Epidermal melanocyte (primary cell): Measurements from ENCODE around the gene EPS8L3.
"Not testable (repeated sequence)": the region's sequence is repeated elsewhere in the genome, so short reads cannot be mapped to it uniquely, and the experiment has no call there.

Source experiments
- DNase-seq: peaks from one replicate; pipeline ENCODE4 v3.0.0; 2011; ENCODE audit warnings: low spot score; ENCODE audit not compliant: insufficient read length

Gene EPS8L3

DNA sequence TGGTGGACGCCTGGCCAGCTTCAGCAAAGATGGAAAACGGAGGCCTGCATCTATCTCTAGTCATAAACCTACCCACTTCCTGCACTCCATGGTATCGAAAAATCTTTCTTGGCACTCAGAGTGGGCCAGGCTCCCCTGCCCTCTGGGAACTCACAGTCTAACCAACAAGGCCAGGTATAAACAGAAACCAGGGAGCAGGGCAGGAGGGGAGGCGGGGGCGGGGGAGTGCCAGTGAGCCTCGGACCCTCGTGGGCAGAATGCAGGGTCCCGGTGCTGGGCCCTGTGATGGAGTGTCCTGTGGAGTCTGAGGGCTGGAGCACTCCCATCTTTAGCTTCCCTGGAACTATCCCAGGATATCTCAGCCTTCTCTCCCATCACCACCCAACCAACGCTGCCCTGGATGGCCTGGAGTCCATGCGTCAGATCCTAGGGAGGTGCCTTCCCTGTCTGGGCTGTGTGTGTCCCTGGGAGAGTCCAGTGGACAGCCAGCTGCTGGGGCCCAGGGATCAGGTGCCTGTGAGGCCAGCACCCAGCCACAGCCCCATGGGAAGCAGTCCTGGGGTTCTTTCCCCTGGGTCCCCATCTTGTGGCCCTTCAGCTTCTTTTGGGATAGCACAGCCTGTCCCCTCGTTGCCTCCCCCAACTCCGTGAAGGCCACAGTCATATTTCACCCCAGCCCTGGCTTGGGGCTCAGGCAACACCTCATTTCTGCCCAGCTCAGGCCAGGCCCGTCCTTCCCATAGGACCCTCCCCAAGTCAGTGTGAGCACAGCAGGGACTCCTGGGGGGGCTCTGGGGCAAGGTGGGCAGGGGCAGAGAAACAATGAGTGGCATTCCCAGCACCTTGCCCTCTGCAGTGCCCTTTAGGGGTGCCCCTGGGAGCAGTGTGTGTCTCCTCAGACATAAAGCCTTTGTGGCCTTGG is 1.1 kb upstream of the EPS8L3 start:
- no peak for DNase-seq

DNA sequence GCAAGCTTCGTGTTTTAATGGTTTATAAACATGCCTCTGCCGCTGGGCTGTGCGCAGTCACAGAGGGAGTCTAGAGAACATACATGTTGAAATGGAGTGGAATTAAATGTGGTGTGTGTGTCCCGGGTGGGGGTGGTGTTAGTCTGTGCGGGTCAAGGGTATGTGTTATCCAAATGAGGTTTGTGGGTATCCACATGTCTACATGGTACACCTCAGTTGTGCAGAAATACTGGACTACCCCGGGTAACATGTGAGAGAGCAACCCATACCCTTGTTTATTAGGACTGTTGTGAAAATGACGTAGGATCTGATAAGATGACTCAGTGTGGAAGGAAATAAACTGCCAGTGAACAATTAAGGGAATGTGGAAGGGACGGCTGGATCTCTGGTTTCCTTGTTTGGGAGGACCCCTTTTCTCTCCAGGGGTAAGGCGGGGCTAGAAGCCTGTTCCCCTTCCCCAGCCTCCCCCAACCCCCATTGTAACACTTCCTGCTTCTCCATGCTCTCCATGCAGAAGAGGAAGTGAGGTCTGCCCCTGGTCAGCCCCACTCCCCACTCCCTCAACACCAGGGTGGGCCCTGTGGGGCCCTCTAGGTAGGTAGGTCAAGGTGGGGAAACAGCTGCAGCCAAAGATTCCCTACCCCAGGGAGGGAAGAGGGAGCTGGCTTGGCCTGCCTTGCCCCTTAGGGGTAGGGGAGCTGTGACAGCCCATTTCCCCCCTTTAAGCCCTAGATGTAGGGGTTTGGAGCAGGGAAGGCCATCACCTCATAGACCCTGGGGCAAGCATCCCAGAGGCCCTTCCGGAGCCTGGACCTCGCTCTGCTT is 690 bp downstream of the EPS8L3 start:
- DNase-seq = no peak

DNA sequence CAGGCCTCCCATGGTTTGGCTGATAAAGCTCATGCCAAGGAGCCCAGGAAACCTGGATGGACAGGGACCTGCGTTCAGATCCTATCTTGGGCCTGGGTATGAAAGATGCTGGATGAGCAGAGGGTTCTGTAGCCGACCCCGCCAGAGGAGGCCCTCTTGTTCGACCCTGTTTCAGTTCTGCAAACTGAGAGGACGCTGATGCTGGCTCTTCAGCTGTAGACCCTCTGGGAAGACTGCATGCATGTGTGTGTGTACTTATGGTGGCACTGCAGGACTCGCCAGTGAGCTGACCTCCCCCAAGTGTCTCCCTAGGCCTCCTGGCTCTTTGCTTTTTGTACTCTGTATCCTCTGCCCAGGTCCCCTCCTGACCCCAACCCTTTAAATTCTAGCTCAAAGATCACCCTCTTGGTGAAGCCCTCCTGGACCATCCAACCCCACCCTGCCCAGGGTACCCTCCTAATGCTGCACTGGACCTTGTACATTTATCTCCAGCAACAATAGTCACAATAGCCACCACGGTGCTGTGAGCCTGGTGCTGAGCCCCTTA is 1.6 kb downstream of the EPS8L3 start:
- DNase-seq = no peak

DNA sequence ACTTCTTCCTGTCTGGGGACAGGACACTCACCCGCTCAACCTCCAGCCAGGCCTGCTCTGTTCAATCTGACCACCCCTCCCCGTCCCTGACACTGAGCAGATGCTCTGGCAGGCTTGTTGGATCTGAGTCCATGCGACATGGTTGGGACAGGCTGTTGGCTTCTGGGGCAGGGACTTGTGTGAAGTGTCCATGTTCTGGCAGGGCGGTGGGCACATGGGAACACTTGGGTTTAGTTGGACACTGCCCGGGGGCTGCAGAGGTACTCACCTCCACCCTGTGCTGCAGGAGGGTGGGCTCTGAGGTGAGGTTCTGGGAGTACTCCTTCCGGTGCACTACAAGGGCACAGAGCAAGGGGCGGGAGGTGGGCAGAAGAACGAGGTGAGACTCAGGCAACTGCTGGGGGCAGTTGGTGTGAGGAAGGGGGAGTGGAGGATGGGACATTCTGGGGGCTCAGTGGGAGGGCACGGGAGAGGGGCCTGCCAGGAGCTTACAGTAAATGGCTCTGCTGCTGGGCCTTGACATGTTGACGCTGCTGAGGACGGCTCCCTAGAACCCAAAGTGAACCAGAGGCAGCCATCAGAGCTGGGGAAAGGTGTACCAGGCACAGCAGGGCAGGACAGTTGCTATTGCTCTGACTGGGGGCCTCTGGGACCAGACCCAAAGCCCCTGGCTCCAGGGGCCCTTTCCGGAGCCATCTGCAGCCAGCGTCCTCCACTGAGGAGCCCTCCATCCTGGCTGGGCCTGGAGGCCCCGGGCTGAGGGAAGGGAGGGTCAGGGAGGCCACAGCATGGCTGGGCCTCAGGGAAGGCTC is 2.3 kb downstream of the EPS8L3 start:
- DNase-seq = no peak

DNA sequence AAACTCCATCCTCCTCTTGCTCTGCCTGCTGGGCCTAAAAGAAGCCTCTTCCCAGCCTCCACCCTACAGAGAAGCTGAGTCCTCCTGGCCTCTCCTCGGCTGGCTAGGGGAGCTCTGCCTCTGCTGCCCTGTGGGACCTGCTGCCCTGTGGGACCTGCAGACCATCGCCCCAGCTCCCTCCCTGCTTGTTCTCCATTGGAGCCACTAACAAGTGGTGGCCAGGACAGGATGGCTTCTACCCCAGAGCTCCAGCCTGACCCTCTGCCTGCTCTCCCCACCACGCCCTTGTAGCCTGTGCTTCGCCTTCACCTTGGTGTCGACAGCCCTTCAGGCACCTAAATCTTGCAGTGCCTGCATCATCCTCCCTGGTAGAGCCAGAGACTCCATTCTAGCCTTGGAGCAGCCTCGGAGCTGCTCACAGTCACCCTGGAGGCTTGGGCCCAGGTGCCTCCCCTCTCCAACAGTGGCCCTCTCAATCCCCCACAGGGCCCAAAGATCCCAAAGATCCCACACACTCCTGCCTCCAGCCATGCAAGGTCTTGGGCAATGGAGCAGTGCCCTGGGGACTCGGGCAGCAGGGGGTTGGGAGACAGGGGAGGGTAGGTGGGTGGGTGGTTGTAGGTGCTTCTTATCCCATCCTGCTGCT is 3.0 kb downstream of the EPS8L3 start:
- DNase-seq = no peak

DNA sequence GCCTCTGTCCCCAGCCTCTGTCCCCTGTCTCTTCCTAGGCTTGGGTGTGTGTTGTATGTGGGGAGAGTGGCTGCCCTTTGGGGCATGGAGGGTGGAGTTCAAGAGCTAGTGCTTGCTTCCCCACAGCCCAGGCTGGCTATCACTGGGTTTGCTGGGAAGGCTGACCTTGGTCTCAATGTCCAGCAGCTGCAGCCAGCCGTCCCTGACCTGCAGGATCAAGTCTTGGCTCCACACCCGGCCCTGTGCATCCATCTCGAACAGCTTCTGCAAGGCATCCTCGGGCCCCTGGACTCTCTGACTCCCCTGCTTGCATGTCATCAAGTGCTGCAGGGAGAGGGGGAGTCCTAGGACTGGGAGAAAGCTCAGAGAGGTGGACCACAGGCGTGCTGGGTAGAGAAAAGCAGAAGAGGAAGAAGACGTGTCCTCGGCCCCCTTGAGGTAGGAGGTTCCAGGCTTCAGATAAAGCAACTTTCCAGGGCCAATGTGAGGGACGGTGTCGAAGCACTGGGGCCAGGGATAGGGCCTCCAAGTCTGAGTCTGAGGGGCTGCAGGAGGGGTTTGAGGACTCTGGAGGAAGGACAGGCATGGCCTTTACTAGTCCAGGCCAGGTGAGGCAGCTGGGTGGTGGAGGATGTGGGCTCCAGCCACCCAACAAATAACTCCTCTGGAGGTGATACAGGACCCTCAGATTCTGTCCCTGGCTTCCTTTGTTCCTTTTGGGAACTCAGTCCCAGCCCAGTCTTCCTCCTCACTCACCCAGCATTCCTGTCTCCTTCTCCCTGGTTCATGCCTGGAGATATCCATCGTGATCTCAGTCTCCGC is 4.0 kb downstream of the EPS8L3 start:
- no peak for DNase-seq

DNA sequence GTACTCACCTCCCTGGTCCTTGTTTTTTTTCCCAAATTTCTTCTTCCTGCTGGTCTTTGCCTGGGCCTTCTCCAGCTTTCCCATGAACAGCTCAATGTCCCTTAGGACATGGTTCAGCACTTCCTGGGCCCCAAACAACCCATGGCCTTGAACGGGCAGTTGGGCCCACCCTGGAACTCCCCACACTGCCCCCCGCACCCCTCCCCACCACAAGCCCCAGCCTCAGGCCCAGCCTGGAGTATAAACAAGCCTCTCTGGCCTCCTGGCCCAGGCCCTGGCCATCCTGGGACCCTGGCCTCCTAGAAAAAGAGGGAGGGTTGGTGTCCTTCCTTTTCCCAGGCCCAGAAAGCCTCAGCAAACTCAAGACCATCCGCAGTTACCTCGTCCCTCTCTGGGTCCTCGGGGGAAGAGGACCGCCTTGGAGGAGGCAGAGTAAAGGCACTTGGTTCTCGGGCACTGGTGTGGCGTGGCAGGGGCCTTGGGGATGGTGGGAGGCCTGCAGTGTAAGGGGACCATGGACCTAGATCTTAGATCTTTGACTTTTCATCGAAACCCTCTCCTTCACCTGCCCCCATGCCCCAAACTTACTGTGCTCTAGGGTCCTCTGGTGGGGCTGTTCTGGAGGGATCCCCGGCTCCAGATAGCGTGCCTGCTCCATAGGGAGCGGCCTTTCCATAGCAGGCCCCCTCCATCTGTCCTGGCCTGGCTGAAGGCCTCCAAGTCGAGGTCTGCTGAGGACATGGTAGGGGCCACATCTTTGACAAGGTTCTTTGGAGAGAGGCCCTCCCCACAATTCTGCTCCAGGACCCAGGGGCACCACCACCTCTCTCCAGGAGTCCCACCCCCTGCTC is 5.6 kb downstream of the EPS8L3 start:
- no peak for DNase-seq

DNA sequence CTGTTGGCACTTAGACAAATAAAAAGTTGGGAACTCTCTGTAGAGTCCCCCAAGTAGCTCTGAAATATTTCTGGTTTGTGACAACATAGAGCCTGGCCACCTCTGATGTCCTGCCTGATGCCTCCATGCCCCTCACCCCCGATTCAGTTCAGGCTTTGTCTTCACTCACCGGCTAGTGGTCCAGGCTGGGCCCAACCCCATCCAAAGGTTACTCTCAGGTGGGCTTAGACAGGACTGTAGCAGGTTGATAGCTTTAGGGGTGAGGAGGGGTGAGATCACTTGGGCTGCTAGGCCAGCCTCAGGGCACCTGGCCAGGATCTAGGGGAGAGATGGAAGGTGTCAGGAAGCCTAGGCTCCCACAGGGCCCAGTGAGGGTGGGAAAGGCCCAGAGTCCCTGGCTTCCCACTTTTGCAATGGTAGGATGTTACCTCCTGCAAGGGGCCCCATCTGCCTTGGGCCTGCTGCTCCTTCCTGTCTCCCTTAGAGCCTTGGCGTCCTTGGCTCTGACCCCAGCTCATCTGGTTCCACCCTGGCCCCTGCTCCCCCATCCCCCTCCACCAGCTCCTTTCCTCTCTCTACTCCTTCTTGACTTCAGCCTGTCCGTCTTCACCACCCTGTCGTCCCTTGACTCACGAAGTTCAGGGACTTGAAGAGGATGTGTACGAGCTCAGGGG is 6.7 kb downstream of the EPS8L3 start:
- no peak for DNase-seq

DNA sequence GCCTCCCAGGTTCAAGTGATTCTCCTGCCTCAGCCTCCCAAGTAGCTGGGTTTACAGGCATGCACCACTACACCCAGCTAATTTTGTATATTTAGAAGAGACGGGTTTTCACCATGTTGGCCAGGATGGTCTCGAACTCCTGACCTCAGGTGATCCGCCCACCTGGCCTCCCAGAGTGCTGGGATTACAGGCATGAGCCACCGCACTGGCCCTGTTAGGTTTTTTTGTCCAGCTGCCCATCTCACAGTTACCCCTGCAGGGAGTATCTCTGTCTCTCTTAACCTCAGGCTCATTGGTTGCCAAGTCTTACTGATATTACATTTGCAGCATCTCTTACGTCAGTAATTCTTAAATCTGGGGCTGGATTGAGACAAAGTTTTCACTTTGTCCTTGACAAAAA is 7.4 kb downstream of the EPS8L3 start:
- DNase-seq = not testable (repeated sequence)

DNA sequence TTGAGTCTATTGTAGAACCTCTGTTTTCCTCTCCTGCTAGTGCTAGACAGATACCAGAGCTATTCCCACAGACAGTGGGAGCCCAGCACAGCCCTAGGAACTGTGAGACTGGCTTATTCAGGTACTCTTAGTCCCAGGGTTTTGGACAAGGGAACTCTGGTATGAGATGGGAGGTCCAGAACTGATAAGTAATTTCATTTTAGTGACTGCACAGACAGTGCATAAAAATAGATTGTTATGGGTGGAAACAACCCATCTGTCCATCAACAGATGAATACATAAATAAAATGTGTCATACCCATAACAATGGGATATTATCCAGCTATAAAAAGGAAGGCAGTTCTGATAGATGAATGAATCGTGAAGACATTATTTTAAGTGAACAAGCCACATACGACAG is 9.0 kb downstream of the EPS8L3 start:
- DNase-seq = no peak

DNA sequence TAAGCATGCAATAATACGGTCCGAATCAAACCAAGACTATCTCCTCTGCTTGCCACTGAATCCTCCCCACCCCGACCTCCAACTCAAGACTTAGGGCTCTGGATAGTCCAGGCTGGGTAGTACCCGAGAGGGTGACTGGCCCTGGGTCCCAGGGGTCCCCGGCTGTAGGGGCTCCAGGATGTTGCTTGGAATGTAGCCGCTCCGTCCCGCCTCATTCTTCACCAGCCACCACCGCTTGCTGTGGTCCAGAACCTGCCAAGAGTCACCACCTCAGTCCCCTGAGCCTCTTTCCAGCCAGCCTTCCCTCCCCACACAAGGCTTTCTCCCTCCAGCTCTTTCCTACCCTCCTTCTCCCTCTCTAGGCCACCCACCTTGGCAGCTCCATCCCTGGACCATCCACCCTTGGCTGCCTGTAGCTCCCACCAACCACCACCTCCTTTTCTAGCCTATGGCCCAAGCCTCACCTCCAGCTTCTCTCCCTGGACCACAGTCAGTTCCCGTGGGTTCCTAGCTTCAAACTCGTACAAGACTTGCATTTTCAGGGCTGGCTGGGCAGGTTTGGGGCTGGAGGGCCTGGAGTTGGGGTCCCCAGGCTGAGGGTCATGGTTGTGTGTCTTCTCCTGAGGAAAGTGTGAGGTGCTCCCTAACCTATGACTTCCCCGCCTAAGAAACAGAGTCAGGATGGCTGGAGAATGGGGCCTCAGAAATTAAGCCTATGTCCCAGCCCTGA is 12.0 kb downstream of the EPS8L3 start:
- no peak for DNase-seq

DNA sequence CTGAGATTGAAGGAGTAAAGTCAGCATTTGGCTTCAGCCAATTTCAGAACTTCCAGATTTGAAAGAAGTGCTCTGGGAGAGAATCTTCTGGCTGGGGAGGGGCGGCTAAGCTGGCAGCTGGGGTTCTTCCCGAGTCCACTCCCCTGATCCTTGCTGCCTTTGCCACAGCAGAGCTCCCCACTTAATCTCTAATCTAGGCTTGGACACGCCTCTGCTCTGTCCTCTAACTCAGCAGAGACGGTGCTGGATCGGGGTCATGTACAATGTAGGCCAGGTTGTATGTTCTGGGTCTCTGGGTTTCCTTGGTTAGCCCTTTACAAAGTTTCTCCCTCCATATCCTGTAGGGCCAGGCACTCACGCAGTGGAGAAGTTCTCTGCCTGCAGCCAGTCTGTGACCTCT is 12.8 kb downstream of the EPS8L3 start:
- DNase-seq = no peak

DNA sequence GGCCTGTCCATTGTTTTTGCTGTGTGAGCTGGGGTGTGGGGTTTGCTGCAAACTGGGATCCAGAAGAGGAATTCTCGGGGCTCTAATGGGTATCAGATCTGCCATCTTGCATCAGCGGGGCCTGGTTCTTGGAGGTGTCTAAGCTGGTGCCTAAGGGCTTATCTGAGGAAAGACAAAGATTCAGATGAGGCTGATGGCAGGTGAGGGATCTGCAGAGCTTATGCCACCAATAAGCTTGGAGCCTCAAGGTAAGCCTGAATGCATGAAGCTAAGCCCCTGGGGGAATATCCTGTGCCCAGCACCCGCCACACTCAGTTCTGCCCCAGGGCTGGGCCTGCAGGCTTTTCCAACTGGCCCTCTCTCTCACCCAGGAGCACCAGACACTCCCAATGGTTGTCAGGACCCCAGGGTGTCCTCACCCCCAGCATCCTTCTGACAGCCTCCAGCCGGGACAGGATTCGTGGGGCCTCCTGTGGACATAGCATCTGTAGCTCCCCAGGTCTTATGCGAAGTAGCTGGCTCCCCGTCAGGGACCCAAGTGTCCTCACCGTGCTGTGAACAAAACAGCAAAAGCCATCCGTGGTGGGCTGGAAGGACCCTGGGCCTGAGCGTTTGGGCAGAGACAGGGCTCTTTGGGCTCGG is 13.4 kb downstream of the EPS8L3 start:
- DNase-seq = no peak

DNA sequence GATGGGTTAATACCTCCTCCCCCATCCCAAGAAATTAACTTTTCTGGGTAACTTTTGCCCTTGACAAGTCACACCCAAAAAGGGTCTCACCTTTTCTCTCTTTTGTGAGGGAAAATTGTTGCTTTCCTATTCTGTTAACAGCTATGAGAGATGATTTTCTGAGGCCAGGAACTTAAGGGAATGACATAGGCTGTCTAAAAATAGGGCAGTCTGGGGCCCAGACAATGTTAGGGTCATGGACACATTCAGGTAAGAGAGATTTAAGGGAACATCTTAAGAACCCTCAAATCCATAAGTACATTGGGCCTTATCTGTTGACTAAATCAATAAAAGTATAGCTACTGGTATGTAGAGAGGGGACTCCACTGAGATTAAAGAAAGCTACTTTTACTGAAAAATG is 14.5 kb downstream of the EPS8L3 start:
- DNase-seq = no peak

DNA sequence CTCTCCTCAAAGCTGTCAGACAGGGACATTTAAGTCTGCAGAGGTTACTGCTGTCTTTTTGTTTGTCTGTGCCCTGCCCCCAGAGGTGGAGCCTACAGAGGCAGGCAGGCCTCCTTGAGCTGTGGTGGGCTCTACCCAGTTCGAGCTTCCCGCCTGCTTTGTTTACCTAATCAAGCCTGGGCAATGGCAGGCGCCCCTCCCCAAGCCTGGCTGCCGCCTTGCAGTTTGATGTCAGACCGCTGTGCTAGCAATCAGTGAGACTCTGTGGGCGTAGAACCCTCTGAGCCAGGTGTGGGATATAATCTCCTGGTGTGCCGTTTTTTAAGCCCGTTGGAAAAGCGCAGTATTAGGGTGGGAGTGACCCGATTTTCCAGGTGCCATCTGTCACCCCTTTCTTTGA is 15.4 kb downstream of the EPS8L3 start:
- not testable (repeated sequence) for DNase-seq

DNA sequence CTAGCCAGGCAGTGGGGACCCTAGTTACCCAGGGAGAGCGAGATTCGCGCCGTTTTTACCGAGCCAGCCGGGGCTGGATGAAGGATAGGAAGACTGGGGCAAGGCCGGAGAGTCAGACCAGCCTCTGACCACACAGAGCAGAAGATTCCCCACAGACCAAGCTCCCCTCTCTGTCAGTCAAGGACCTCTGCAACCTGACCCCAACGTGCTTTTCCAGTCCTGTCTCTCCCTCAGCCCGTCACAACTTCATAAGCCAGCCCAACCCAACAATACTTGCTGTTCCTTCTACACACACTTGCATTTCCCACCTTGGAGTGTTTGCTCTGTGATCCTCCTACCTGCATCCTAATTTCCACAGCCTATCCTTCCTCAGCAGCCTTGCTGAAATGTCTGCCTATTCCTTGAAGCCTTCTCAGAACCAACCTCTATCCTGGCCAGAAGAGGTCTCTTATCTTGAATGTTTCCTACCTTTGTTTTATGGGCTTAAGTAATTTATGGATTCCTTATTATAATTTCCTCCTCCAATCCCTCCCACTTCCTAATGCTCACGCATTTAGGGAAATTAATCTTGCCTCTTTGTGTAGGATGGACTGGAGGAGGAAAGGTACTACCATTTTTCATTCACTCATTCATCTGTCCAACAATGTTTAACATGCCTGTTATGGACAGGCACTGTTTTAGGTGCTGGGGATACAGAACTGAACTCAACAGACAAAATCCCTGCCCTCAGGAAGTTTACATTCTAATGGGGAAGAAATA is 22.9 kb downstream of the EPS8L3 start, which contains the start of gene GSTM3:
Gene GSTM3, minus strand, starts transcription at position 424 of the 759 bp plus-strand sequence. CDS start 751 bp downstream, outside the sequence.
- DNase-seq = no peak
